Measurements from ENCODE around the gene KIAA0232. TPM values are rescaled to one million over a fixed set of nuclear protein-coding genes. Genes with fewer than 3 reads are reported as not detected.

Gene KIAA0232
- total RNA-seq, 6 experiments from 2014 or later = 12.0 to 23.8 (median 16.5) TPM

DNA sequence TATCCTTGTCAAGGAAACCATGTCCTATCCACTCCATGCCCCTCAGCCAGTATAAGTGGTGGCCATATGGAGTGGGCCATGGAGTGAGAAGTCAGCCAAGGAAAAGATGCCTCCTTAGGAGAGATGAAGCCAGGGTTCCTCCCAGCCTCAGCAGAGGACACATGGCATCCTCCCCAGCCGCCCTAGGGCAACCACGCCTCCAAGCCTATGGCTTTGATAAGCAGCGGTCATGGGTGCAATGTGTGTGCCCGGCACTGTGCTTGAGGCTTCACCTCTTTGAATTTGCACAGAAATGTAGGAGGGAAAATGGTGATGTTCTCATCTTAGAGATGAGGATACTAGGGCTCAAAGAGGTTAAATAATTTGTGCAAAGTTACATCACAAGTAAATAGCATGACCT is 92.5 kb downstream of the KIAA0232 start:
- no peak for DNase-seq
- H3K36me3 ChIP-seq = peaks cover 0 to 81% (median 30%) of the 10 kb centered on the region in 4 donors
- no peak overlapping the region for H3K27ac ChIP-seq
- 96% methylated on average over 3 of the region's 4 CpGs for whole genome bisulfite sequencing (ENCODE audit: insufficient coverage, low coverage, low lambda C conversion rate, missing lambda C conversion rate)
- intact Hi-C loops (cut with DNase I) = loop anchor here (5.0 kb wide), 1 partner anchor 153 kb away; no protein-coding TSS in a partner anchor
- no peak for ATAC-seq
- H3K4me1 ChIP-seq = no peaks in the 10 kb centered on the region
- H3K9me3 ChIP-seq = no peaks in the 10 kb centered on the region
- TF ChIP-seq, protein P1, sequence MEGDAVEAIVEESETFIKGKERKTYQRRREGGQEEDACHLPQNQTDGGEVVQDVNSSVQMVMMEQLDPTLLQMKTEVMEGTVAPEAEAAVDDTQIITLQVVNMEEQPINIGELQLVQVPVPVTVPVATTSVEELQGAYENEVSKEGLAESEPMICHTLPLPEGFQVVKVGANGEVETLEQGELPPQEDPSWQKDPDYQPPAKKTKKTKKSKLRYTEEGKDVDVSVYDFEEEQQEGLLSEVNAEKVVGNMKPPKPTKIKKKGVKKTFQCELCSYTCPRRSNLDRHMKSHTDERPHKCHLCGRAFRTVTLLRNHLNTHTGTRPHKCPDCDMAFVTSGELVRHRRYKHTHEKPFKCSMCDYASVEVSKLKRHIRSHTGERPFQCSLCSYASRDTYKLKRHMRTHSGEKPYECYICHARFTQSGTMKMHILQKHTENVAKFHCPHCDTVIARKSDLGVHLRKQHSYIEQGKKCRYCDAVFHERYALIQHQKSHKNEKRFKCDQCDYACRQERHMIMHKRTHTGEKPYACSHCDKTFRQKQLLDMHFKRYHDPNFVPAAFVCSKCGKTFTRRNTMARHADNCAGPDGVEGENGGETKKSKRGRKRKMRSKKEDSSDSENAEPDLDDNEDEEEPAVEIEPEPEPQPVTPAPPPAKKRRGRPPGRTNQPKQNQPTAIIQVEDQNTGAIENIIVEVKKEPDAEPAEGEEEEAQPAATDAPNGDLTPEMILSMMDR (IDR thresholded peaks at IDR 0.05) = no peak
- TF ChIP-seq POLR2A (IDR thresholded peaks at IDR 0.05) = no peak
- no peak overlapping the region for H3K4me3 ChIP-seq
- no peaks in the 10 kb centered on the region for H3K27me3 ChIP-seq

DNA sequence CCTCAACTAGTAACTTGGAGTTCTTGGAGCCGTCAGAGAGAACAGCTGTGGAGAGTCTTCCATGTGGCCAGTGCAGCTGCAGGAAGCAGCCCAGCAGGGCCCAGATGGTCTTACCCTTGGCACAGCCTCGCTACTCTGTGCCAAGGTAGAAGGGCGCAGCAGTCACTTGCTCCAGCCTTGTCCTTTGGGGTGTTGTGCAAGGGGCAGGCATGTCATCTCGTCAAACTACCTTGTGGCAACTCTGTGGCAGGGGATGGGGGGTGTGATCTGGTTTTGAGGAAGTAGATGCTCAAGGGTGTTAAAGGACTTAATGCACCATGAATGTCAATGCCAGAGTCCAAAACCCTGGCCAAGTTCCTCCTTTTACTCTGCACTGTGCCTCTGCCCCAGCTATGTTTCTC is 92.9 kb downstream of the KIAA0232 start:
- intact Hi-C loops (cut with DNase I) = loop anchor here in 1 of 2 donors (5.0 kb wide), 1 partner anchor 153 kb away; no protein-coding TSS in a partner anchor
- H3K27me3 ChIP-seq = no peaks in the 10 kb centered on the region
- peaks cover 0 to 82% (median 30%) of the 10 kb centered on the region in 4 donors for H3K36me3 ChIP-seq
- H3K9me3 ChIP-seq = no peaks in the 10 kb centered on the region
- H3K27ac ChIP-seq = no peak overlapping the region
- no peak overlapping the region for H3K4me3 ChIP-seq
- DNase-seq (no peak), ATAC-seq (peak; percentile 21 to 64 (median 48))
- WGBS (ENCODE audit: insufficient coverage, low coverage, low lambda C conversion rate, missing lambda C conversion rate) = 25% methylated on average over 2 of the region's 4 CpGs
- no peaks in the 10 kb centered on the region for H3K4me1 ChIP-seq
- TF ChIP-seq POLR2A (IDR thresholded peaks at IDR 0.05) = no peak
- TF ChIP-seq, protein P1 (IDR thresholded peaks at IDR 0.05) = no peak

DNA sequence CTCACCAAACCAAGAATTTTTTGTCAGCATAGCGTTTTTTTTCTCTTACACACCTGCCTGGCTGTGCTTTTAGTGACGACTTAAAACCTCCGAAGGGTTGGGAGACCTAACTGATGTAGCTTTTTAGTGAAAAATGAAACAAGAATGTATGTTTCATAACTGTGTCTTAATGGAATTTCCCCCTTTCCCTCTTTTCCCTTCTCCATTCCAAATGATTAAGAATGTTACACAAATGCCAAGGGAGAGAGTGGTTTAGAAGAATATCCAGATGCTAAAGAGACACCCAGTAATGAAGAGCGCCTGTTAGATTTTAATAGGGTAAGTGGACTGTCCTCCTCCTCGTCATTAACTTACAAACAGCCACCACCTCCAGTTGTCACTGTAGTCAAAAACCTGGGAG is 93.9 kb downstream of the KIAA0232 start:
- intact Hi-C loops (cut with DNase I) = loop anchor here in 1 of 2 donors (5.0 kb wide), 1 partner anchor 154 kb away; no protein-coding TSS in a partner anchor
- no peaks in the 10 kb centered on the region for H3K9me3 ChIP-seq
- no peaks in the 10 kb centered on the region for H3K27me3 ChIP-seq
- no peaks in the 10 kb centered on the region for H3K4me1 ChIP-seq
- DNase-seq = no peak
- 90% methylated on average over 5 of the region's 5 CpGs for WGBS (ENCODE audit: insufficient coverage, low coverage, low lambda C conversion rate, missing lambda C conversion rate)
- peaks cover 0 to 87% (median 34%) of the 10 kb centered on the region in 4 donors for H3K36me3 ChIP-seq
- TF ChIP-seq, protein P1 (IDR thresholded peaks at IDR 0.05) = no peak
- TF ChIP-seq POLR2A (IDR thresholded peaks at IDR 0.05) = no peak
- no peak overlapping the region for H3K4me3 ChIP-seq
- ATAC-seq = no peak
- no peak overlapping the region for H3K27ac ChIP-seq

DNA sequence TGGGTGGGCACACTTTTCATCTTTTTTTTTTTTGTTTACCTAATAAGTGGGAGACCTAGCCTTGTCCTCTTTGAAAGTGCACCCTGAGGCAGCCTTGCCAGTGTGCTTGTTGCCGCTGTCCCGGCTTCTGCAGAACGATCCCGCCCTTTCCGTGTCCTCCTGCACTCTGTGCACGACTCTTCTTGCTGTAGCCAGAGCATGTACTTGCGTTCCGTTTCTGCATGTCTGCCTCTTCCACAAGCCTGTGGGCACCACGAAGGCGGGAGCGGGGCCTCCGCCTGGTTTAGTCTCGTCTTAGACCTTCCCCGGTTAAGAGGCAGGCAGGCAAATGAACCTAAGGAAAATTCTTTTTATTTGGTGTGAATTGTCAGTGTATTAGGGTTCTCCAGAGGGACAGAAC is 94.5 kb downstream of the KIAA0232 start:
- intact Hi-C loops (cut with DNase I) = loop anchor here in 1 of 2 donors (5.0 kb wide), 1 partner anchor 155 kb away; no protein-coding TSS in a partner anchor
- Histone ChIP-seq H3K27me3 (no peaks in the 10 kb centered on the region), H3K4me3 (no peak overlapping the region), H3K36me3 (peaks cover 0 to 87% (median 32%) of the 10 kb centered on the region in 4 donors), H3K4me1 (no peaks in the 10 kb centered on the region), H3K9me3 (no peaks in the 10 kb centered on the region), H3K27ac (no peak overlapping the region)
- WGBS (ENCODE audit: insufficient coverage, low coverage, low lambda C conversion rate, missing lambda C conversion rate) = 87% methylated on average over 9 of the region's 14 CpGs
- TF ChIP-seq POLR2A (IDR thresholded peaks at IDR 0.05) = no peak
- TF ChIP-seq, protein P1 (IDR thresholded peaks at IDR 0.05) = no peak
- ATAC-seq (no peak), DNase-seq (no peak)

Measured in right lobe of liver (tissue), 6 donors.